Measurements from ENCODE around the gene AMN1. TPM values are rescaled to one million over a fixed set of nuclear protein-coding genes. Genes with fewer than 3 reads are reported as not detected.
"Not testable (repeated sequence)": the region's sequence is repeated elsewhere in the genome, so short reads cannot be mapped to it uniquely, and the experiment has no call there.

Gene AMN1
- total and polyA plus RNA-seq, 2 donors = 20.6 to 21.4 TPM

DNA sequence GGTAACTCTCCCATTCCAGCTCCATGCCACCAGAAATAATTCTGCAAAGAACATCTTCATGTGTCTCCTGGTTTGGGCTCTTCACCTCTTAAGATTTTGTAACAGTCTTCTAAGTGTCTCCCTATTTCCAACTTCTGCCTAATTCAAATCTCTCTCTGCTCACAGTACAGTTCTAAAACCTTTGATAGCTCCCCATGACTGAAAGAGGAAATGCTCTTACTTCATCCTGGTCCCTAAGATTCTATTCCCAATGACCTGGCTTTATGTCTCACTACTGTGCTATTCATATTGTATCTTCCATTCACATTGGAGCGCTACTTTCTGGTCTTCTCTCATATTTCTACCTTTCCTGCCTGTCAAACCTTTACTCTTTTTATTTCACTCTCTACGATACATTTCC lies 1.6 kb downstream of the AMN1 start:
- no peak overlapping the region for H3K4me3 ChIP-seq (ENCODE audit: low read depth, low read length)
- DNase-seq (ENCODE audit: extremely low spot score) = no peak
- 98% methylated on average over 2 of the region's 2 CpGs for WGBS
- H3K4me1 ChIP-seq (ENCODE audit: insufficient read depth) = no peaks in the 10 kb centered on the region
- H3K27ac ChIP-seq (ENCODE audit: low read depth) = no peak overlapping the region
- no peaks in the 10 kb centered on the region for H3K36me3 ChIP-seq (ENCODE audit: insufficient read depth)

- Histone ChIP-seq H3K27ac (ENCODE audit: low read depth) (no peak overlapping the region), H3K4me3 (ENCODE audit: low read depth, low read length) (no peak overlapping the region), H3K36me3 (ENCODE audit: insufficient read depth) (no peaks in the 10 kb centered on the region), H3K4me1 (ENCODE audit: insufficient read depth) (no peaks in the 10 kb centered on the region)
- no peak for DNase-seq (ENCODE audit: extremely low spot score)
Observed at GRCh38 chr12:31726575-31726974, 2.2 kb downstream of the AMN1 start.

DNA sequence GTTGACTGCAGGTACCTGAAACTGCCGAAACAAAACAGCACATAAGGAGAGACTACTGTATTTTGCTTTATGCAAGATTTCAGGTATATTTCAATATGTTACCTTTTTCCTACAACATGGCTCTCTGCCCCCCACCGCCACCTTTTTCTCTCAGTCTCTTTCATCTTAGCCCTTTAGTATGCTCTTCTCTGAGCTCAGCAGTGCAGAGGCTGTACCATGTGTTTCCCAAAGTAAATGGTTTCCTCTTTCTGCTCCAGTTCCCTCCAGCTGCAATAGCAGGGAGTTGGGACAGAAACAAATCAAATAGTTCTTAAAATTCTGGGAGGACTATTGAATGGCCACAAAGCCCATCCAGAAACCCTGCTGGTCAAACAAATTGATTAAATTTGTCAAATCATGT lies 4.3 kb downstream of the AMN1 start:
- 90% methylated on average over 2 of the region's 2 CpGs for WGBS
- no peak overlapping the region for H3K27ac ChIP-seq (ENCODE audit: low read depth)
- no peak overlapping the region for H3K4me3 ChIP-seq (ENCODE audit: low read depth, low read length)
- DNase-seq (ENCODE audit: extremely low spot score) = no peak
- no peaks in the 10 kb centered on the region for H3K4me1 ChIP-seq (ENCODE audit: insufficient read depth)
- no peaks in the 10 kb centered on the region for H3K36me3 ChIP-seq (ENCODE audit: insufficient read depth)

- no peak for DNase-seq (ENCODE audit: extremely low spot score)
- Histone ChIP-seq H3K27ac (ENCODE audit: low read depth) (no peak overlapping the region), H3K4me1 (ENCODE audit: insufficient read depth) (no peaks in the 10 kb centered on the region), H3K4me3 (ENCODE audit: low read depth, low read length) (no peak overlapping the region), H3K36me3 (ENCODE audit: insufficient read depth) (no peaks in the 10 kb centered on the region)
- 98% methylated on average over 2 of the region's 2 CpGs for WGBS
Observed at GRCh38 chr12:31722580-31722979, 6.2 kb downstream of the AMN1 start.

DNA sequence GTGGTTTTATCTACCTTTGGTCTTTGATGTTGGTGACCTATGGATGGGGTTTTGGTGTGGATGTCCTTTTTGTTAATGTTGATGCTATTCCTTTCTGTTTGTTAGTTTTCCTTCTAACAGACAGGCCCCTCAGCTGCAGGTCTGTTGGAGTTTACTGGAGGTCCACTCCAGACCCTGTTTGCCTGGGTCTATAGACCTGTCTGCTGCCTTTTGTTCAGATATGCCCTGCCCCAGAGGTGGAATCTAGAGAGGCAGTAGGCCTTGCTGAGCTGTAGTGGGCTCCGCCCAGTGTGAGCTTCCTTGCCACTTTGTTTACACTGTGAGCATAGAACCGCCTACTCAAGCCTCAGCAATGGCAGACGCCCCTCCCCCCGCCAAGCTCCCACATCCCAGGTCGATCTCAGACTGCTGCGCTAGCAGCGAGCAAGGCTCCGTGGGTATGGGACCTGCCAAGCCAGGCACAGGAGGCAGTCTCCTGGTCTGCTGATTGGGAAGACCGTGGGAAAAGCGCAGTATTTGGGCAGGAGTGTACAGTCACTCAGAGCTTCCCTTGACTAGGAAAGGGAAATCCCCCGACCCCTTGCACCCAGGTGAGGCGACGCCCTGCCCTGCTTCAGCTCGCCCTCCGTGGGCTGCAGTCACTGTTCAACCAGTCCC lies 10.2 kb downstream of the AMN1 start:
- H3K4me1 ChIP-seq (ENCODE audit: insufficient read depth); H3K36me3 ChIP-seq (ENCODE audit: insufficient read depth); DNase-seq (ENCODE audit: extremely low spot score); H3K4me3 ChIP-seq (ENCODE audit: low read depth, low read length); H3K27ac ChIP-seq (ENCODE audit: low read depth): not testable (repeated sequence)
- 95% methylated on average over 15 of the region's 15 CpGs for WGBS

DNA sequence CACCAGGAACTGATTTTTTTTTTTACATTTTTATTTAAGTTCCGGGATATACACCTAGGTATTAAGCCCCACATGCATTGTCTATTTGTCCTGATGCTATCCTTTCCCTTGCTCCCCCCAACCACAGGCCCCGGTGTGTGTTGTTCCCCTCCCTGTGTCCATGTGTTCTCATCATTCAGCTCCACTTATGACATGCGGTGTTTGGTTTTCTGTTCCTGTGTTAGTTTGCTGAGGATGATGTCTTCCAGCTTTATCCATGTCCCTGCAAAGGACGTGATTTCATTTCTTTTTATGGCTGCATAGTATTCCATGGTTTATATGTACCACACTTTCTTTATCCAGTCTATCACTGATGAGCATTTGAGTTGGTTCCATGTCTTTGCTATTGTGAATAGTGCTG lies 11.8 kb downstream of the AMN1 start:
- not testable (repeated sequence) for H3K27ac ChIP-seq (ENCODE audit: low read depth); H3K36me3 ChIP-seq (ENCODE audit: insufficient read depth); H3K4me3 ChIP-seq (ENCODE audit: low read depth, low read length); H3K4me1 ChIP-seq (ENCODE audit: insufficient read depth); DNase-seq (ENCODE audit: extremely low spot score)
- WGBS = 96% methylated on average over 4 of the region's 4 CpGs

DNA sequence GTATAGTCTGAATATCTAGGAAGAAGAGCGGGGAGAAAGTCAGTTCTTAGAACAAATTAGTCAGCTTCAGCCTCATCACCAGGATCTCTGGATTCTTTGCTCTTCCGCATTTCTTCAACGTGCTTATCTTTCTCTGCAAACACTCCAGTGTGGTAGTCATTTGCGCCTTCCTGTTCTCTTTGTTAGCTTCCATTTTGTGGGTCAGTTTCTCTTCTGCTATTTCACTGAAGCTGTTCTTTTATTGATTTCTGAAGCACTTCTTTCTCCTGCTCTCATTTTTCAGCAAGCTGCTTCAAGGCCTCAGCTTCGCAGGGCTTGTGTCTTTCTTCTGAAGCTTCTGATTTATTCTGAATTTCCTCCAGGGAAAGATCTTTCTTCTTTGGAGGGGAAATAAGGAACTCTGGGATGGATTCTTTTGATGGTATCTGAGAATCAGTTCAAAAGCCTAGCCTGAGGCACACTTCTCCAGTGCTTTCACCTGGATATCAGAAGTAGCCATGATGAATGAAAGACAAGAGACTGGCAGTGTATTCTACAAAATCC lies 13.5 kb downstream of the AMN1 start:
- peak overlapping the region; percentile 50 for H3K27ac ChIP-seq (ENCODE audit: low read depth)
- H3K4me1 ChIP-seq (ENCODE audit: insufficient read depth) = no peaks in the 10 kb centered on the region
- H3K4me3 ChIP-seq (ENCODE audit: low read depth, low read length) = no peak overlapping the region
- WGBS = 61% methylated on average over 5 of the region's 5 CpGs
- DNase-seq (ENCODE audit: extremely low spot score) = no peak
- H3K36me3 ChIP-seq (ENCODE audit: insufficient read depth) = no peaks in the 10 kb centered on the region

- WGBS = 96% methylated on average over 3 of the region's 3 CpGs
- Histone ChIP-seq H3K4me3 (ENCODE audit: low read depth, low read length) (no peak overlapping the region), H3K27ac (ENCODE audit: low read depth) (no peak overlapping the region), H3K36me3 (ENCODE audit: insufficient read depth) (no peaks in the 10 kb centered on the region), H3K4me1 (ENCODE audit: insufficient read depth) (no peaks in the 10 kb centered on the region)
- DNase-seq (ENCODE audit: extremely low spot score) = no peak
Observed at GRCh38 chr12:31714406-31715271, 14.2 kb downstream of the AMN1 start.

- Histone ChIP-seq H3K27ac (ENCODE audit: low read depth) (no peak overlapping the region), H3K4me3 (ENCODE audit: low read depth, low read length) (no peak overlapping the region), H3K4me1 (ENCODE audit: insufficient read depth) (no peaks in the 10 kb centered on the region), H3K36me3 (ENCODE audit: insufficient read depth) (no peaks in the 10 kb centered on the region)
- WGBS = 96% methylated on average over 5 of the region's 5 CpGs
- DNase-seq (ENCODE audit: extremely low spot score) = no peak
Observed at GRCh38 chr12:31712877-31713276, 15.9 kb downstream of the AMN1 start.

- WGBS = 78% methylated on average over 3 of the region's 3 CpGs
- no peak overlapping the region for H3K4me3 ChIP-seq (ENCODE audit: low read depth, low read length)
- H3K4me1 ChIP-seq (ENCODE audit: insufficient read depth) = no peaks in the 10 kb centered on the region
- DNase-seq (ENCODE audit: extremely low spot score) = no peak
- no peaks in the 10 kb centered on the region for H3K36me3 ChIP-seq (ENCODE audit: insufficient read depth)
- H3K27ac ChIP-seq (ENCODE audit: low read depth) = no peak overlapping the region
Observed at GRCh38 chr12:31710021-31710818, 18.6 kb downstream of the AMN1 start.

GRCh38 chr12:31708118-31708517 lies 20.7 kb downstream of the AMN1 start:
- not testable (repeated sequence) for H3K4me1 ChIP-seq (ENCODE audit: insufficient read depth); H3K27ac ChIP-seq (ENCODE audit: low read depth); DNase-seq (ENCODE audit: extremely low spot score); H3K36me3 ChIP-seq (ENCODE audit: insufficient read depth); H3K4me3 ChIP-seq (ENCODE audit: low read depth, low read length)
- WGBS = 95% methylated on average over 7 of the region's 7 CpGs

- 49% methylated on average over 2 of the region's 2 CpGs for WGBS
- Histone ChIP-seq H3K4me3 (ENCODE audit: low read depth, low read length) (no peak overlapping the region), H3K36me3 (ENCODE audit: insufficient read depth) (no peaks in the 10 kb centered on the region), H3K27ac (ENCODE audit: low read depth) (no peak overlapping the region), H3K4me1 (ENCODE audit: insufficient read depth) (no peaks in the 10 kb centered on the region)
- no peak for DNase-seq (ENCODE audit: extremely low spot score)
Observed at GRCh38 chr12:31705621-31706020, 23.2 kb downstream of the AMN1 start.

GRCh38 chr12:31702047-31702446 lies 26.8 kb downstream of the AMN1 start:
- no peaks in the 10 kb centered on the region for H3K4me1 ChIP-seq (ENCODE audit: insufficient read depth)
- no peaks in the 10 kb centered on the region for H3K36me3 ChIP-seq (ENCODE audit: insufficient read depth)
- H3K4me3 ChIP-seq (ENCODE audit: low read depth, low read length) = no peak overlapping the region
- no peak overlapping the region for H3K27ac ChIP-seq (ENCODE audit: low read depth)
- no peak for DNase-seq (ENCODE audit: extremely low spot score)
